Thyroid gland (tissue), 4 donors: Measurements from ENCODE around the gene FGD6. TPM values are rescaled to one million over a fixed set of nuclear protein-coding genes. Genes with fewer than 3 reads are reported as not detected.

Experiments
- DNase-seq, 2 donors: peaks; one replicate each; pipeline ENCODE4 v3.0.0-alpha.2; 2019
- H3K27ac ChIP-seq, 3 donors: fragments of 200-600 bp; sonication (generic); 1 replicate in 2 of 3; 2 replicates in 1 of 3; pipeline ENCODE4 v1.5.1; 2016 to 2019; ENCODE audit warnings: mild to moderate bottlenecking in 1 of 3, moderate library complexity in 1 of 3
- H3K27me3 ChIP-seq: fragments of 200-600 bp; sonication (generic); one replicate; pipeline ENCODE4 v1.5.1; 2019
- H3K36me3 ChIP-seq, 2 donors: fragments of 200-600 bp; sonication (generic); one replicate each; pipeline ENCODE4 v1.5.1; 2016 to 2019
- H3K4me1 ChIP-seq, 2 donors: fragments of 200-600 bp; sonication (generic); one replicate each; pipeline ENCODE4 v1.5.1; 2017 to 2019
- H3K4me3 ChIP-seq, 3 donors: fragments of 200-600 bp; sonication (generic); replicated peaks in 1 of 3; 1 replicate in 2 of 3; 2 replicates in 1 of 3; pipeline ENCODE4 v1.5.1; 2016; ENCODE audit warnings: mild to moderate bottlenecking in 1 of 3
- H3K9me3 ChIP-seq: fragments of 200-600 bp; sonication (generic); one replicate; pipeline ENCODE4 v1.5.1; 2017
- POLR2A ChIP-seq, 2 donors: fragments of 450-650 bp; IDR thresholded peaks; one replicate each; pipeline ENCODE4 v1.6.1; 2017; ENCODE audit warnings: antibody characterized with exemption in 2 of 2, mild to moderate bottlenecking in 2 of 2, moderate library complexity in 1 of 2
- WGBS, 2 donors: methylation state at CpG; one replicate each; pipeline ENCODE4 v1.1.5; 2017; 5-methylcytosine and 5-hydroxymethylcytosine counted together
- intact Hi-C: fragments of 100-400 bp; cut with DNase I; formaldehyde crosslinking; loops from one replicate; pipeline ENCODE4 v1.15.1; 2023
- total RNA-seq, 4 donors: library from RNA; depleted of rRNA; stranded (reverse); fragments of >200 nt; gene quantifications; one replicate each; pipeline ENCODE4 v1.2.3, GENCODE V29; 2016
- TF ChIP-seq, protein P1 (sequence below), 6 experiments: fragments of 200-600 bp in 3 of 6; fragments of 450-650 bp in 3 of 6; sonication (generic) in 3 of 6; IDR thresholded peaks; one replicate each; pipeline ENCODE4 v1.5.1; 2016 to 2019; ENCODE audit warnings: antibody characterized with exemption in 6 of 6, mild to moderate bottlenecking in 2 of 6, inconsistent platforms in 1 of 6, moderate library complexity in 1 of 6

FGD6 gene
- total RNA-seq, 4 donors from 2014 or later = 27.1 to 33.7 (median 30.8) TPM

DNA sequence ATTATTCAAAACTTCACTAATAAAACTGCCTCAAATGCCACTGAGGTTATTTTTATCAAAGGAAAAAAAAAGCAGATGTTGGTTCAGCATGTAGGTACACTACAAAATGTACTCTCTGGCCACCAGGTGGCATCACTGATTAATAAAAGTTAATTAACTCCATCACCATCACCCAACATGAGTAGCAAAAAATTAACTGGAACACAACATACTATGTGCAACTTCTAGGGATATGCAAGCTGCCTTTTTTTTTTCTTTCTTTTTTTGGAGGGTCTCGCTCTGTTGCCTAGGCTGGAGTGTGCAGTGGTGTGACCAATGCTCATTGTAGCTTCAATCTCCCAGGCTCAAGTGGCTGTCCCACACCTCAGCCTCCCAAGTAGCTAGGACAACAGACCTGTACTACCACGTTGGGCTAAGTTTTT, 100.1 kb downstream of the FGD6 start:
- no peaks in the 10 kb centered on the region for H3K27me3 ChIP-seq
- WGBS, 2 donors = 10 to 30% methylated on average over 2 of the region's 2 CpGs
- no peaks in the 10 kb centered on the region for H3K36me3 ChIP-seq
- intact Hi-C loops = loop anchor here (2.0 to 10.0 kb wide), 3 partner anchors 100 to 418 kb away; partner anchors contain the start of genes FGD6 and VEZT
- H3K27ac ChIP-seq = peak overlapping the region in 2 of 3 donors; percentile 71 to 86
- peak; percentile 69 to 77 for DNase-seq
- no peak overlapping the region for H3K4me3 ChIP-seq
- H3K9me3 ChIP-seq = no peaks in the 10 kb centered on the region
- TF ChIP-seq, protein P1, sequence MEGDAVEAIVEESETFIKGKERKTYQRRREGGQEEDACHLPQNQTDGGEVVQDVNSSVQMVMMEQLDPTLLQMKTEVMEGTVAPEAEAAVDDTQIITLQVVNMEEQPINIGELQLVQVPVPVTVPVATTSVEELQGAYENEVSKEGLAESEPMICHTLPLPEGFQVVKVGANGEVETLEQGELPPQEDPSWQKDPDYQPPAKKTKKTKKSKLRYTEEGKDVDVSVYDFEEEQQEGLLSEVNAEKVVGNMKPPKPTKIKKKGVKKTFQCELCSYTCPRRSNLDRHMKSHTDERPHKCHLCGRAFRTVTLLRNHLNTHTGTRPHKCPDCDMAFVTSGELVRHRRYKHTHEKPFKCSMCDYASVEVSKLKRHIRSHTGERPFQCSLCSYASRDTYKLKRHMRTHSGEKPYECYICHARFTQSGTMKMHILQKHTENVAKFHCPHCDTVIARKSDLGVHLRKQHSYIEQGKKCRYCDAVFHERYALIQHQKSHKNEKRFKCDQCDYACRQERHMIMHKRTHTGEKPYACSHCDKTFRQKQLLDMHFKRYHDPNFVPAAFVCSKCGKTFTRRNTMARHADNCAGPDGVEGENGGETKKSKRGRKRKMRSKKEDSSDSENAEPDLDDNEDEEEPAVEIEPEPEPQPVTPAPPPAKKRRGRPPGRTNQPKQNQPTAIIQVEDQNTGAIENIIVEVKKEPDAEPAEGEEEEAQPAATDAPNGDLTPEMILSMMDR (IDR thresholded peaks at IDR 0.05) = peak; percentile 15 to 93 (median 70)
- no peak for TF ChIP-seq POLR2A (IDR thresholded peaks at IDR 0.05)
- peaks cover 18 to 28% of the 10 kb centered on the region in 2 donors for H3K4me1 ChIP-seq

DNA sequence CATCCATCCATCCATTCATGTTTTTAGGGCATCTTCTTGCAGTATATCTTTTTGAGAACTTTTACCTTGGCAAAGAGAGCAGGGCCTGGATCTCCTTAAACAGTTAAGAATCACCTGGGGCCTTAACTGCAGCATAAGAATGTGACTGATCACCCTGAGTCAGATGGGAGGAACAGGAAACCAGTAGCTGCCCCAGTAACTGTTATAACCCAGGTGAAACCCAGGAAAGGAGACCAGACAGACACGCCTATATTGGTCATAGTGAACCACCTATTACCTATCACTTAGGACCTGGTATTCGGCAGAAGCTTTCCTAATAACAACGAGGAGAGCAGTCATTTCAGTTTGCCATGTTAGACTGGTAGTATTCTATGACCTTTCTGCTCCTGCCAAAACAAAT, 100.5 kb downstream of the FGD6 start:
- Histone ChIP-seq H3K27ac (peak overlapping the region in 2 of 3 donors; percentile 31 to 86), H3K27me3 (no peaks in the 10 kb centered on the region), H3K36me3 (no peaks in the 10 kb centered on the region), H3K4me3 (no peak overlapping the region), H3K4me1 (peaks cover 18 to 28% of the 10 kb centered on the region in 2 donors), H3K9me3 (no peaks in the 10 kb centered on the region)
- no peak for DNase-seq
- intact Hi-C loops = loop anchor here (2.0 to 10.0 kb wide), 3 partner anchors 101 to 418 kb away; partner anchors contain the start of genes FGD6 and VEZT
- TF ChIP-seq, protein P1 (IDR thresholded peaks at IDR 0.05) = no peak
- no peak for TF ChIP-seq POLR2A (IDR thresholded peaks at IDR 0.05)
- WGBS, 2 donors = 66 to 80% methylated on average over 3 of the region's 3 CpGs

DNA sequence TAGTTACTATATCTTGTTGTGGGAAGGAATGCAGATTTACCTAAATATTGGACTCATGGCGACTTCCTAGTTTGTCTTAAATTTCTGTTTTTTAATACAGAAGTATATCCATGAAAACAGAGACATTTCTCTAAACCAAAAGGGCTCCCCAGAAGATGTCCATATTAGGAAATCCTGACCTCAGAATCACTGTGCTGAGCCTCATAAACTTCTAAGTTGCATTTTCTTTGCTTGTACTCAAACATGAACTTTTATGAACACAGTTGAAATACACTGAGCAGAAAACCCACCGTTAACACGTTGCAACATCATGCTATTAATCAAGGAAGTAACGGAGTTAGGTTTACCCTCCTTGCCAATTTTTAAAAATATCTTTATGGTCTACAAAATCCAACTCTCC, 100.9 kb downstream of the FGD6 start:
- H3K27me3 ChIP-seq = no peaks in the 10 kb centered on the region
- 74 to 78% methylated on average over 4 of the region's 4 CpGs for WGBS, 2 donors
- TF ChIP-seq POLR2A (IDR thresholded peaks at IDR 0.05) = no peak
- TF ChIP-seq, protein P1 (IDR thresholded peaks at IDR 0.05) = no peak
- DNase-seq = no peak
- intact Hi-C loops = loop anchor here (2.0 to 10.0 kb wide), 3 partner anchors 101 to 418 kb away; partner anchors contain the start of genes FGD6 and VEZT
- no peak overlapping the region for H3K4me3 ChIP-seq
- H3K9me3 ChIP-seq = no peaks in the 10 kb centered on the region
- peaks cover 18 to 28% of the 10 kb centered on the region in 2 donors for H3K4me1 ChIP-seq
- no peaks in the 10 kb centered on the region for H3K36me3 ChIP-seq
- H3K27ac ChIP-seq = peak overlapping the region in 1 of 3 donors; percentile 31

DNA sequence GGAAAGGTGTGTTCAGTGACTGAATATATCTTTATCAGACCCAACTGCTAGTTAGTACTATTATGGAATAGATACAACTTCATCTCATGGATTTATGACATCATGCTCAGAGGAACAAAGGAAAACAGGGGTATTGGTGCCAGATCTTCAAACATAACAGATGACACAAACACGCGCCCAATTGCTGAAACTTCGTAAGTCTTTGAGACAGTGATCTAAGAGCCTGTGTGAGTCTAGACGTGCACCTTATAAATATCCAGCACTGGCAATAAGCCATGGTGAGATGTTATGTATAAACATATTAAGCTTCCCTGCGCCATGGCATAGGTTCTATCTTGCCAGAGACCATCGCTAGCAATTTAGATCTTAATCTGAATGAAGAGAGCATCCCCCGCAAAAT, 101.6 kb downstream of the FGD6 start:
- DNase-seq = no peak
- Histone ChIP-seq H3K4me1 (peaks cover 18 to 28% of the 10 kb centered on the region in 2 donors), H3K36me3 (no peaks in the 10 kb centered on the region), H3K4me3 (no peak overlapping the region), H3K27ac (no peak overlapping the region), H3K27me3 (no peaks in the 10 kb centered on the region), H3K9me3 (no peaks in the 10 kb centered on the region)
- TF ChIP-seq POLR2A (IDR thresholded peaks at IDR 0.05) = no peak
- TF ChIP-seq, protein P1 (IDR thresholded peaks at IDR 0.05) = no peak
- intact Hi-C loops = loop anchor here (2.0 to 10.0 kb wide), 3 partner anchors 102 to 419 kb away; partner anchors contain the start of genes FGD6 and VEZT
- 79 to 84% methylated on average over 7 of the region's 7 CpGs for WGBS, 2 donors

DNA sequence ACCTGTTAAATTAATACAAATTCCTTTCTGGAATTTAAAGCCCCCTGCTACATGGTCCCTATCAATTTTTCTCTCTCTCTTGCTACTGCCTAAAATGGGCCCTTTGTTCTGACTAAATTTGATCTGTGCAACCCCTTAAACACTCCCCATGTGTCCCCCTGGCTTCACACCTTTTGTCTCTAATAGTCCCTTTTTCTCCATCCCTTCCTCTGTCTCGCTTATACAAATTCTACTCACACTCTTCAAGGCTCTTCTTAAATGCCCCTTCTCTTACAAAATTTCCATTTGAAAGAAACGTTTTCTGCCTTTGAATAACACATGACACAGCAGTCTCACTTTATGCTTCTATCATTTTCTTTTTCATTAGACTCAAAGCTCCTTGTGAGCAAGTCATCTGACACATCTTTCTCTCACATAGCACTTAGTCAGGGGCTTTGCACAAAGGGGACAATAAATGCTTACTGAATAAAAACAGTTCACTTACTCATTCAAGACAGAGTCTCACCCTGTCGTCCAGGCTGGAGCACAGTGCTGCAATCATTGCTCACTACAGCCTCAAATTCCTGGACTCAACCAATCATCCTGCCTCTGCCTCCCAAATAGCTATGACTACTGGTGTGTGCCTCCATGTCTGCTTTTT, 102.4 kb downstream of the FGD6 start:
- H3K27ac ChIP-seq = no peak overlapping the region
- intact Hi-C loops = loop anchor here (5.0 to 10.0 kb wide), 2 partner anchors 102 to 420 kb away; partner anchors contain the start of genes FGD6 and VEZT
- peaks cover 18 to 28% of the 10 kb centered on the region in 2 donors for H3K4me1 ChIP-seq

More for the DNA sequence above, 102.4 kb downstream of the FGD6 start:
- Histone ChIP-seq H3K36me3 (no peaks in the 10 kb centered on the region), H3K27me3 (no peaks in the 10 kb centered on the region), H3K9me3 (no peaks in the 10 kb centered on the region), H3K4me3 (no peak overlapping the region)
- no peak for TF ChIP-seq POLR2A (IDR thresholded peaks at IDR 0.05)
- TF ChIP-seq, protein P1 (IDR thresholded peaks at IDR 0.05) = no peak
- no peak for DNase-seq
- 73 to 79% methylated on average over 3 of the region's 3 CpGs for WGBS, 2 donors
